HG03432 (cell line): Measurements from ENCODE around the gene RNF26.

Experiments used
- ATAC-seq: cut with Tn5 transposase; IDR thresholded peaks from one replicate; pipeline ENCODE4 v1.9.1; 2021; ENCODE audit warnings: mild to moderate bottlenecking, moderate library complexity; ENCODE audit not compliant: unreplicated experiment

Gene RNF26

DNA sequence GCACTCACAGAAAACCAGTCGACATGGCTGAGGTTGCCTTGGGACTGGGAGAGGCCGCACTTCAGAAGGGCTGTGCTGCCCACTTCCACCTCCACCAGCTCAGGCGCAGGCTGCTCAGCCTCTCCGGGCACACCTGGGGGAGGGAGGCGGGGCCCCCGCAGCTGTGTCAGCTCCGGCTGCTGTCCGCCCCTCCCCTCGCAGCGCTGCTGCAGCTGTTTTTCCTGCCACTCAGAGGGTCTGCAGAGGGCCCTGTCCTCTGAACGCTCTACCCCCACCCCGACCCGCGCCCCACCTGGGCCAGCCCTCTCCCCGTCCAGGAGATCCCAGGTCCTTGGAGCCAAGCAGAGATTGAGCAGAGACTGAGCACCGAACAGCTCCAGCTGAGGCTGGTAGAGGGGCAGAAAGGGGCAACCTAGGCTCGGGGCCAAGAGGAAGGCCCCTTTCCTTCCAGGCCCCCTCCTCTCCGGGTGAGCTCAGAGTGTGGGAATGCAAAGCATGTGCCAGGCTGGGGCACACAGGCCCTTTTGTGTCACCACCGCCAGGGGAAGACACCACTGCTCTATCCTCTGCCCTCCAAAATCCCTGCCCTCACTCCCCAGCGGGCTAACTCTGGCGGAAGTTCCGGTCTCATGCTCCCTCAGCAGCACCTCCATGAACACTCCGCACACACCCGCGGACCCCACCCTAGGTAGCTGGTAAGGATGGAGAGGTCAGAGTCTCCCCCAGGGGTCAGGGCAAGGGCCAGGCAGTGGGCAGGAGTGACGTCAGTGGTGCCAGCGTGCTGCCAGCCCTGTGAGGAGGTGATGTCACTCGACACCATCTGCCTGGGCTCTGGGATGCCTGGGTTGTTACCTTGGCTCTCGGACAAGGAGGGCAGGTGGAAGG lies 19.0 kb upstream of the RNF26 start:
- no peak for ATAC-seq

DNA sequence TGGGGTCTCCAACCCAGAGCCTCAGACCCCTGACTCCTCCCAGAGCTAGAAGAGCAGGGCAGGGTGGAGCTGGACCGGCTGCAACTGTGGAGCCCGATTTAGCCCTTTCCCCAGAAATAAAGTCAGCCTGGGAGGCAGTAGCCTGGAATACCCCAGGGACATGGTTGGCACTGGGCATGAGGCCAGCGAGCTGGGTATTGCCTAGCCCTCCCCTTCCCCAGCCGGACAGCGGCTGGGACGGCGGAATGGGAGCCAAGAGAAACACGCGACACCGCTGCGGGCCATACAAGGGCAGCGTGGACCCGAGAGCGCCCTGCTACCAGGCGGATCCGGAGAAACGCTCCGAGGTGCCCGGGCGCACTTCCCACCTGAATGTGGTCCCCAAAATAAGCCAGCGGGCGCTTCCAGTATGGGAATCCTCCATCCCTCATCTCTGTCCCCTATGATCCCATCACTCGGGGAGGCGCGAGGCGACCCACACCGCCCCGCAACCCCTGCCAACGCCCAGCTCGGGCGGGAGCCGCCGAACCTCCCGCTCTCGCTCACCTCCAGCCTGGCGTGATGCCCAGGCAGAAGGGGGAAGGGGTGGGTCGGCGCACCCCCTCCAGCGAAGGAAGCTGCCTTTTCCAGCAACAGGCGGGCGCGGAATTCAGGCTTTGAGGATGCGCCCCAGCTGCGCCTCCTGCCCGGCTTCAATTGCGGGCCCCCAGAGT lies 18.2 kb upstream of the RNF26 start:
- no peak for ATAC-seq

DNA sequence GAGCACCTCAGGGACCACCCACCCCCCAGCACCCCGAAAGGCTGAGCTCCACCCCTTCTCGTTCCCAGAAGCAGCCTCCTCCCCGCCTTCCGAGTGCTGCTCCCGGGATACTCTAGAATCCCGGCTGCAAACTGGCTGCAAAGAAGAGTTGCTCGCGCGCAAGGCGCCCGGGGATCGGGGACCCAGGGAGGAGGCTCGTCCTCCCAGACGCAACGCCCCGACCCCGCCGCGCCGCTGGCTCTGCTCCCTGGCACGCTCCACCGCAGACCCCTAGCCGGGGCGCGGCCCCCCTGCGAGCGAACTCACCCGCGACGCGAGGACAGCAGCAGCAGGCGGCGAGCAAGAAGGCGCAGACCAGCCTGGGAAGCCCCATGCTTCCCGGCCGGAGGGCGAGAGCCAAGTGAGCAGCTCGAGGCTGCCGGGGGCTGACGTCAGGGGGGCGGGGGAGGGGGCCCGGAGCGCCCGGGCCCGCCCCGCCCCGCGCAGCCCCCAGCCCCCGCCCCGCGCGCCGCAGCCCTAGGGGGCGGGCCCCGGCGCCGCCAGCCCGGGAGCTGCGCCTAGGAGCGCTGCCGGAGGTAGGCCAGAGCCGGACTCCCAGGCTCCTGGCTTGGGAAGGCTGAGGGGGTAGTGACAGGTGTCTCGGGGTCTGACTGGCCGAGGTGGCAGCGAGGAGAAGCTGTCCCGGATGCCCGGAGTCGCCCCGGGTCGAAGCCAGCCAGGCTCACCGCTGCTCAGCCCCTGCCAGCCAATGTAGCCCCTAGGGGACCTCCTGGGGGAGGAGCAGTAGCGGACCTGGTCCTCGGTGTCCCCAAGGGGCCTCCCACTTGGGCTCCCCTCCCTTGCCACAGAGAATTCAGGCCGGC lies 17.4 kb upstream of the RNF26 start, which contains the start of gene MCAM:
Gene MCAM (minus strand): TSS at position 402 of the 863 bp plus-strand sequence. CDS start 29 bp downstream, at position 373.
- no peak for ATAC-seq

DNA sequence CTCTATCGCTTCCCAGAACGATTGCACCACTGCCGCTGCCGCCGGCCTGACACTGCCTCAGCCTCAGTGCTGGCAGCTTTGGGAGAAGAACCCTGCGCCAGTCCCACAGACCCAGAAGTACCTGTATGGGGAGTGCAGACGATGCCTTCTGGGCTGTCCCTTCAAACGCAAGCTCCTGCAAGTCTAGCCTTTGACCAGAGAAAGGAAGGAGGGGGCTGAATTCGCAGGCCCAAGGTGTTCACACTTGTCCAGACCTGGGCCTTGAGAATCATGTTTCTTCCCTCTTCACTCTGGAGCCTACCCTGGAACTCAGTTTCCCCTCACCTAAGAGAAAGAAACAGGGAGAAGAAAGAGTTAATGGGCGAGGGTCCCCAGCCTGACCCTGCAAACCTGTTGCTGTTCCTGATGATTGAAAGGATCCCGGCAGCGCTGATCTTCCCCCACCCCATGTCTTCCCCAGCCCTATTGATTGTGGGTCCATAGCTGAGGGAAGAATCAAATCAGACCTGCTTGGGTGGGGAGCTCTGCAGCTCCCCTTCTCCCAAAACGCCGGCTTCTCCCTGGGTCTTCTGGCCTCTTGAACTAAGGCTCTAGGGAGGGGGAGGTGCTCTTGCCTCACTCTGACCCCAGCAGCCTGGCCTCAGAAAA lies 16.6 kb upstream of the RNF26 start:
- ATAC-seq, result no peak

DNA sequence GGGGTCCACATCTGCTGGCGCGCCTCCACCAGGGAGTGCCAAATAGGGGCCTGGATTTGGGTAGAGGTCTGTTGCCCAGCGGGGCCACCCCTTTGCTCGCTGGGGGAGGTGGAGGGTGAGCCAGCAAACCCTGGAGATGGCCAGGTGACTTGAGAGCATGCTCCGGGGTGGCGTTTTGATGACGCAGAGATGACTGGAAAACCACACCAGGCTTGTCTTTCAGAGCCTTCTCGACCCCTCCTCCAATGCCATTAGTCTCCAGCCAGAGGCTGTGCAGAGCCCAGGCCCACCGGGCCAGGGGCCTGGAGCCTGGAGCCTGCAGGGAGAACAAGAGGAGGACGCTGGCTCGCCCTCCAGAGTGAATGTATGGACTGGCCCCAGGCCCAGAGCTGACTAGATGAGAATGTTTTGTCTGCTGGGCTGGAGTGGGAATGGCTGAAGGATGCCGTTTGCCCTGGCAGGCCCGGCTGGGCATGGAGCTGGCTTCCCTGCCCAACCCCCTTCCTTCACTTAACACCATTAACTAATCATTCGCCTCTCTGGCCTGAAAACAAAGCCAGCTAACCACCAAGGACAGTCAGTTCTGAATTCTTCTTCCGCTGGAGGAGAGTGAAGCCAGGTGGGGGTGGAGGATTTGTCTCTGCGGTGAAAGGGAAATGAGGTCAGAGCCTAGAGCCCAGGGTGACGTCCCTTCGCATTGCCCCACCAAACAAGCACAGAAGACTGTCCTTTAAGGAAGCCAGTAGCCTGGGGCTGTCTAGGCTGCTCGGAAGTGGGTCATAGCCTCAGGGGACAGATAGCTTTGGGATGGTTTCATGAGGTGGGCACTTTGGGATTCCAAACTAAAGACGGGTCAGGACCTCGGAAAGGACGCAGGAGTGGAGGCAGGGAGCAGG lies 15.8 kb upstream of the RNF26 start:
- no peak for ATAC-seq

DNA sequence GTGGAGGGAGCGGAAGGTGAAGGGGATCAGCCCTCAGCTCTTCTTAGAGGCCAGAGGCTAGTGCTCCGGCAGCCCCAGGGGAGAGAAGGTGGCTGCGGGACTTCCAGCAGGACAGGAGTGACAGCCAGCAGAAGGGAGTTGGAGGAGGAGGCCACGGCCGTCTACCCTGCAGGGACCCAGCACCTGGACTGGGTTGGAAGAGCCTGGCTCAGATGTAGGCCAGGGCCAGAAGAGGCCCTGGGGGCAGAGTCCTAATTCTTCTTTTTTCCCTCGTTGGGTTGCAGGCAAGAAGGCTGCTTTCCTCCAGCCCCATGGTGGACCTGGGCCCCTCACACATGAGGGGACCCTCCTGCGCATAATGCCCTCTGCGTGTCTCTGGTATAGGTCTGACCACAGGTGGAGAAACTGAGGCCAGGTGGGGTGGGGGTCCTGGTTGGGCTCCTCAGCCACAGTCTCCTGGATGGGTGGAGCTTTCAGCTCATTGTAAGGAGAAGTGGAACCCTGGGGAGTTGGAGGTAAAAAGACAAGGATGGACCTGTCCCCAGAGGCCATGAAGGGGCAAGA lies 15.1 kb upstream of the RNF26 start:
- ATAC-seq, result no peak

DNA sequence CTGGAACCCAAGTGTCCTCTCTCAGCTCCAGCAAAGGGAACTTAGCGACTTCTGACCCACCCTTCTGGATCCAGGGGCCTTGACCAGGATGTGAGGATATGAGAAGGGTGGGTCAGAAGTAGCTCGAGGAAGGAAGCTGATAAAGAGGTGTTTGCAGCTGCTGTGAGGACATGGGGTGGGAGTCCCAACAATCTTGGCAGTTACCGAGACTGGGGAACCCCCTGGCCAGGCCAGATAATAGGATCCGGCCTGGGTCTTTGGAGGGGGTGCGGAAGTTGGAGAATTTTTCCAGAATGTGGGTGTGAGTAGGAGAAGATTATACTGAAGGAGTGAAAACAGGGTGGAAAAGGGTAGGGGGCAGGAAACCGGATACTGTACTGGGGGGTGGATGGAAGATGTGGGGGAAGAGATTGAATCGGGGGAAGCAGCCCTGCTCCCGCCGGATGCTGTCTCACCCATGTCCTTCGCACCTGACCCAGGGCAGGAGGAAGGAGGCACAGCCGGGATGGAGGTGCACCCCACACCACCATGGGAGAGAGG lies 14.6 kb upstream of the RNF26 start:
- ATAC-seq, result no peak

DNA sequence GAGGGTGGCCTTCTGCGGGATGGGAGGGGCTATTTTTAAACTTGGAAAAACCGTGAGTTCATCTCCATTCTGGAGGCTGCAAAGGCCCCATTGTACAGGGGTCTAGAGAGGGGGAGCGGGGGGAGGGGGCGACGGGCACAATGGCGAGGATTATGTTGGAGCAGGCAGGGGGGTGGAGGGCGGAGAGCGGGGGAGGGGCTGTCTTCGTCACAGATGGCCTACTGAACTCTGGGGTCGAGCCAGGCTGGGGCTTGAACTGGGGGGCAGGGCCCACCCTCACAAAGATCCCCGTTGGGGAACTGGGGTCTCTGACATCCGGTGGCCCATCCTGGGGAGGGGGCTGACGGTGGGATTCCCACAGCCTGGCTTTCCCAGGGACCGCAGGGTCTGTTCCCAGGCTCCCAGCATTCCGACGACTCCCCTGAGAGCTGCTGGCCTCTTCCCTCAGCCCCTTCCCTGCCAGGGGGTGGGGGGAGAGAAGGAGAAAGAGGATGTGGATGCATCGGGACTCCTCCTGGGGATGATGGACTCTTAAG lies 14.0 kb upstream of the RNF26 start:
- no peak for ATAC-seq

DNA sequence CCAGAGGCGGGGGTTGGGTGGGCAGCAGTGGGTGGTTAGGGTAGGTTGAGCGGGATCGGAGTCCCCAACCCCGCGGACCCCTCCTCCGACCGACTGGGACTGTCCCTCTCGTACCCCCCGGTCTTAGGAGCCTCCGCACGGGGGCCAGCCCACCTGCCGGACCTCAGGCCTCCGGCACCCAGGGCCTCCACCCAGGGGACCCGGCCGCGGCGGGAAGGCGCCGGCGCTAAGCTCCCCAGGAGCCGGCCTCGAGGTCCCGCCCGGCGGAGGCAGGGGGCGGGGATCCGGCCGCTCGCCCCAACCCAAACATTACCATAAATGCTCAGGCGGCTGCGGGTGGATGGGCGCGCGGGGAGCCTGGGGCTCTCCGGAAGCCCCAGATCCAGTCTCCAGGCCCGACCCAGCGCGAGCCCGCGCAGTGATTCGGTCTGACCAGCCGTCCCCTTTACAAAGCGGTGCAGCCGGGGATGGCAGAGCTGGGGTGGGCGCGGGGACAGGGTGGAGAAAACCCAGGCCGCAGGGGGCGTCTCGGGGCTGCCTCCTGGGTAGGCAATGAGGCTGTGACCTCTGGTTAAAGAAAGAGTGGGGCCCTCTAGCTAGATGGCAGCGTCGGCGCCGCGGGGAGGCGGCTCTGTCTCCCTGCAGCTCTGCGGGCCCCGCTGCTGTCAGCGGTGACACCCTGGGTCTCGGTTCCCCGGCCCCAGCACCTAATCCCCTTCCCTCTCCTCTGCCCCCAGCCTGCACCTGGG lies 13.4 kb upstream of the RNF26 start:
- ATAC-seq, result peak; percentile 55

DNA sequence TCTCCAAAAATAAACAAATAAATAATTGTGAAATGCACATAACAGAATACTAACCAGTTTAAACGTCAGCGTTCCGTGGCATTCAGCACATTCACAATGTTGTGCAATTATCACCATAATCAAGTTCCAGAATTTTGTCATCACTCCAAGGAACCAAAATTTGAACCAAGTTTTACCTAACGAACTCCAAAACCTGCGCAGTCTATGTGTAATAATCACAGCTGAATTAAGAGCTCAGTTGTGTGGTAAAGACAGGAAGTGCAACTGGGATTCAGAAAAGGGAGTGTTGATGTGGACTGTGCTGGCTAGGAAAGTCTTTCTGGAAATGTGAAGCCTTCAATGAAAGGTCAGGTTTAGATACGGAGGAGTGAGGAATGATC lies 12.0 kb upstream of the RNF26 start:
- no peak for ATAC-seq

DNA sequence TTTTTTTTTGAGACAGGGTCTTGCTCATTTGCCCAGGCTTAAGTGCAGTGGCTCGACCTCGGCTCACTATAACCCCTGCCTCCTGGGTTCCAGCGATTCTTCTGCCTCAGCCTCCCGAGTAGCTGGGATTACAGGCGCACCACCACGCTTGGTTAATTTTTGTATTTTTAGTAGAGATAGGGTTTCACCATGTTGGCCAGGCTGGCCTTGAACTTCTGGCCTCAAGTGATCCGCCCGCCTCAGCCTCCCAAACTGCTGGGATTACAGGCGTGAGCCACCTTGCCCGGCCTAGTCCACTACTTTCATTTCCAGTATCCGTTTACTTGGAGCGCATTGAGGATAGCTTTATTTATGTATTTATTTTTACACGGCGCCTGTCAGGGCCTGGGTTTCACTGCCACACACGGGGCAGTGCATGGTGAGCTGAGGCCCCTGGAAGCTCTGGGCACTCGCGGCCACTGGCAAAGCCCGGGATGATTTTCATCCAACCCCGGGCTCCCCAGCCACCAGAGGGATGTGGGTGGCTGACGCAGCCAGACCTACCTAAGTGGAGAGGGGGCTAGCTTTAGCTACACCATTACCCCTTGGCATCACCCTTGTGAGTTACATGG lies 11.3 kb upstream of the RNF26 start:
- no peak for ATAC-seq

DNA sequence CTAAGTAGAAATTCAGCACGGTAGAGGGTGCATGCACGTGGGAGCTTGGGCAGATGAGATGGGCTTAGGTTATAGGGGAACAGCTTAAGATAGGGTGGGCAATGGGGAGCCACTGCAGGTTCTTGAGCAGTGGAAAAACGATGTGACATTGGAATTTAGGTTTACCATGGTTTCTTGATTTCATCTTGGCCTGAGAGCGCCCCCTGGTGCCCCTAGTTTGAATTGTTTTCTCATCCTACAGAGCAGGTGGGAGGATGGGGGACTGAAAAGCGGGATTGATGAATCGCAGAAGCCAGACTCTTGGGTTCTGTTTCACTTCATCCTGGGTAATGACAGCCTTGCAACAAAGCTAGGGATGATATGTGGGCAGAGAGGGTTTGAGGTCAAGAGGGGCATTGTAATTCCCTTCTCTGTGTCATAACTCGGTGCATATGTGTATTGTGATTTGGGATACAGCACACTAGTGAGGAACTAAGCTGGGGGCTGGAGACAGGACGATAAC lies 10.7 kb upstream of the RNF26 start:
- no peak for ATAC-seq

DNA sequence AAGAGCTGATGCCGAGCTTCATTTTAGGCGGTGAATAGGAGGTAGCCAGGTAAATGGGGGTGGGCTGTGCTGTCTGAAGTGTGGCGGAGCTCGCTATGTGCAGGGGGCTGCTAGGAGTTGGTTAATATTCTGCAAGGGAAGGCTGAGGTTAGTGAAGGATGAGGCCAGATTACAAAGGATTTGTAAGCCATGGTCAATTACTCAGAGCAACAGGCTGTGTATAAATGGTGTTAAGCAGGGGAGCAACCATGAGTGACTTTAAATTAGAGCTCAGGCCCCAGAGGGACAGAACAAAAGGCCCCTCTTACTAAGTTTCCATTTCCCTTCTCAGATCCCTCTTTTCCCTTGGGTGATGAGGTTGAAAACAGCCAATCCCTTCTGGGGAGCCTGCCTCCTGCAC lies 10.1 kb upstream of the RNF26 start:
- no peak for ATAC-seq

DNA sequence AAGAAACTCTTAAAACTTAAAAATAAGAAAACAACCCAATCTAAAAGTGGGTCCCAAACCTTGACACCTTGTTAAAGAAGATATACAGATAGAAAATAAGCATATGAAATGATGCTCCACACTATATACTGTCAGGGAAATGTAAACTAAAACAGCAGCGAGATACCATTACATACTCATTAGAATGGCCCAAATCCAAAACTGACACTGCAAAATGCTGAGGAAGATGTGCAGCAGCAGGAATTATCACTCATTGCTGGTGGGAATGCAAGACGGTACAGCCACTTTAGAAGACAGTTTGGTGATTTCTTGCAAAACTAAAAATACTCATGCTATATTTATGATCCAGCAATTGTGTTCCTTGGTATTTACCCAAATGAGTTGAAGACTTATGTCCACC lies 5.0 kb upstream of the RNF26 start:
- no peak for ATAC-seq

DNA sequence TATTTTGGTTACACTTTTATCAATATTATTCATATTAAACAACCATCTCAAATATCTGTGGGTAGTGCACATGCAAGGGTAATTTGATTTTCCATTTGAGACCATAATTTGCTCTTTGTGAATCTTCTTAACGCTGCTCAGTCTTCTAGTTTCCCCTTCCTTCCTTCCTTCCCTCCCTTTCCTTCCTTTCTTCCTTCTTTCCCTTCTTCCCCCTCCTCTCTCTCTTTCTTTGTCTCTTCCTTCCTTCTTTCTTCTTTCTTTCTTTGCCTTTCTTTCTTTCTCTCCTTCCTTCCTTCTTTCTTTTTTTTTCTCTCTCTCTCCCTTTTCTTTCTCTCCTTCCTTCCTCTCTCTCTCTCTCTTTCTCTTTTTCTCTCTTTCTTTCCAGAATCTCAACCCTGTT lies 4.1 kb upstream of the RNF26 start:
- ATAC-seq, result no peak

DNA sequence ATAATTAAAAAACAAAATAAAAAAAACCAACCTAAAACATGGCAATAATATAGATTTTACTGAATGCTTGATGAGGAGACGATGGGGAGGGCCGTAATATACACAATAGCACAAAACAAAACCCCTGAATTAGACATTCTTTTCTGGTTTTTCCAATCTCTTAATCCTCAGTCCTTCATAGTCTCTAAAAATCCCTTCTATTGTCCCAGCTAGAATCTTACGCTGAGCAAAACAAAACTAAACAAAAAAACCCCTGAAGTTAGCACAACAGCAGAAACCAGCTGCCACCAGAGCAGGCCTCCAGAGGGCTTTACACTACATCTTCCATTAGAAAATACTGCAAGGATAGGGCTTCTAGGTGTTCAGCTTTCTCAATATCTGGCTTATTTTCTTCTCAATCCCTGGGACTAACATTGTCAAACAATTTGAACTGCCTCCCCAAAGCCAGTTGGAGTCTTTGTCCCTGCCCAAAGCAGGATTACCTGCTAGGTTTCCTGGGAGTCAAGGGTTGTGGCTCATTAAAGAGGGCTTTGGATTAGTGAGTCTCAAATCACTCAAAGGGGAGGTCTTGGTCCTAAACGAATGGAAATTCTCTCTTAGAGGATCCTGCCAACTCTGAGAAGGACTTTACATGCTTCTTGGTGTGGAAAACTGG lies 2.1 kb upstream of the RNF26 start:
- no peak for ATAC-seq

DNA sequence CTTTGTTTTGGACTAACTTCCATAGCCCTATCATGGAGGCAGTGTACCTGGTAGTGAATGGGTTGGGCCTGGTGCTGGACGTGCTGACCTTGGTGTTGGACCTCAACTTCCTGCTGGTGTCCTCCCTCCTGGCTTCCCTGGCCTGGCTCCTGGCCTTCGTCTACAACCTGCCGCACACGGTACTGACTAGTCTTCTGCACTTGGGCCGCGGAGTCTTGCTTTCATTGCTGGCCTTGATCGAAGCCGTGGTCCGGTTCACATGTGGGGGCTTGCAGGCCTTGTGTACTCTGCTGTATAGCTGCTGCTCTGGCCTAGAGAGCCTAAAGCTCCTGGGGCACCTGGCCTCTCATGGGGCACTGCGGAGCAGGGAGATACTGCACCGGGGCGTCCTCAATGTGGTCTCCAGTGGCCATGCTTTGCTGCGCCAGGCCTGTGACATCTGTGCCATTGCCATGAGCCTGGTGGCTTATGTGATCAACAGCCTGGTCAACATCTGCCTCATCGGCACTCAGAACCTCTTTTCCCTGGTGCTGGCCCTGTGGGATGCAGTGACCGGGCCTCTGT lies 846 bp downstream of the RNF26 start:
- no peak for ATAC-seq
